RWPE2 (cell line): ENCODE data around the gene SYT7.

ENCODE experiments used
- ATAC-seq: fragments of 200-7000 bp; cut with Tn5 transposase; 3 replicates; pipeline ENCODE4 v1.9.1; 2021; ENCODE audit warnings: low read depth
- DNase-seq: peaks from one replicate; pipeline ENCODE4 v3.0.0-alpha.2; 2020; ENCODE audit warnings: low spot score
- H3K27ac ChIP-seq: fragments of 450-650 bp; 2 replicates; pipeline ENCODE4 v1.5.1; 2017; ENCODE audit warnings: mild to moderate bottlenecking; ENCODE audit not compliant: poor library complexity, severe bottlenecking
- H3K27me3 ChIP-seq: fragments of 250-450 bp; sonication (Bioruptor Pico); 2 replicates; pipeline ENCODE4 v1.5.1; 2021; ENCODE audit warnings: mild to moderate bottlenecking, moderate library complexity; ENCODE audit not compliant: insufficient read depth, poor library complexity, severe bottlenecking
- H3K36me3 ChIP-seq: fragments of 250-450 bp; sonication (Bioruptor Pico); 2 replicates; pipeline ENCODE4 v1.5.1; 2020; ENCODE audit warnings: low read depth, mild to moderate bottlenecking, moderate library complexity
- H3K4me1 ChIP-seq: fragments of 250-450 bp; sonication (Bioruptor Pico); 2 replicates; pipeline ENCODE4 v1.5.1; 2021; ENCODE audit warnings: mild to moderate bottlenecking, moderate library complexity; ENCODE audit not compliant: insufficient read depth, poor library complexity, severe bottlenecking
- H3K4me3 ChIP-seq: fragments of 250-450 bp; sonication (Bioruptor Pico); 2 replicates; pipeline ENCODE4 v1.5.1; 2021; ENCODE audit warnings: mild to moderate bottlenecking, moderate library complexity; ENCODE audit not compliant: severe bottlenecking
- H3K9me3 ChIP-seq: fragments of 250-450 bp; sonication (Bioruptor Pico); 2 replicates; pipeline ENCODE4 v1.5.1; 2021; ENCODE audit warnings: mild to moderate bottlenecking, moderate library complexity; ENCODE audit not compliant: severe bottlenecking
- TF ChIP-seq, protein P1 (sequence below): fragments of 450-650 bp; IDR thresholded peaks from one replicate; pipeline ENCODE4 v1.5.1; 2017; ENCODE audit warnings: mild to moderate bottlenecking, moderate library complexity; ENCODE audit not compliant: poor library complexity, severe bottlenecking

The SYT7 gene

DNA sequence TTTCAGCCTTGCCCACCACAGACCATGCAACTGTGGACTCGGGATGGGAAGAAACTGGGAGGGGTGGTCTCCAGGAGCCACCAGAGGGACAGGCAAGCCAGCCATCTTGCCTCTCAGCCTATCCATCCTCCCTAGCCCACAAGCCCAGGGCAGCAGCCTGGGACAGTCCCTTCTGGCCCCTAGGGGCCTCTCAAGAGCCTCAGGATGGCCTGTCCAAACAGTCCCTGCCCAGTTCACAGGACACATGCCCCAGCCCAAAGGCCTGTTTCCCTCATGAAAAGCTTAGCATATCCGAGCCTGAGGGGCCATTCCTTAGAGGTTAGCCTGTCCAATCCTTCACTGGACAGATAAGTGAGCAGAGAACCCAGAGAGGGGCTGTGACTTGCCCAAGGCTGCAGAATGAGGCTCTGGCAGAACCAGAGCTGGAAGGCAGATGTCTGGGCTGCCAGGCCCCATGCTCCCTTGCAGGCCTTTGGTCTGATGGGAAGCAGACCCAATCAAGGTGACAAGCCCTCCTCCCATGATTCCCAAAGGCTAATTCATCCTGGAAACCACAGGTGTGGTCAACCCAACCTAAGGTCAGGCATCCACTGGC is 44.1 kb downstream of the SYT7 start:
- Histone ChIP-seq H3K9me3 (no peaks in the 10 kb centered on the region), H3K4me3 (no peak overlapping the region), H3K27ac (no peak overlapping the region), H3K4me1 (no peaks in the 10 kb centered on the region), H3K36me3 (no peaks in the 10 kb centered on the region), H3K27me3 (no peaks in the 10 kb centered on the region)
- TF ChIP-seq, protein P1, sequence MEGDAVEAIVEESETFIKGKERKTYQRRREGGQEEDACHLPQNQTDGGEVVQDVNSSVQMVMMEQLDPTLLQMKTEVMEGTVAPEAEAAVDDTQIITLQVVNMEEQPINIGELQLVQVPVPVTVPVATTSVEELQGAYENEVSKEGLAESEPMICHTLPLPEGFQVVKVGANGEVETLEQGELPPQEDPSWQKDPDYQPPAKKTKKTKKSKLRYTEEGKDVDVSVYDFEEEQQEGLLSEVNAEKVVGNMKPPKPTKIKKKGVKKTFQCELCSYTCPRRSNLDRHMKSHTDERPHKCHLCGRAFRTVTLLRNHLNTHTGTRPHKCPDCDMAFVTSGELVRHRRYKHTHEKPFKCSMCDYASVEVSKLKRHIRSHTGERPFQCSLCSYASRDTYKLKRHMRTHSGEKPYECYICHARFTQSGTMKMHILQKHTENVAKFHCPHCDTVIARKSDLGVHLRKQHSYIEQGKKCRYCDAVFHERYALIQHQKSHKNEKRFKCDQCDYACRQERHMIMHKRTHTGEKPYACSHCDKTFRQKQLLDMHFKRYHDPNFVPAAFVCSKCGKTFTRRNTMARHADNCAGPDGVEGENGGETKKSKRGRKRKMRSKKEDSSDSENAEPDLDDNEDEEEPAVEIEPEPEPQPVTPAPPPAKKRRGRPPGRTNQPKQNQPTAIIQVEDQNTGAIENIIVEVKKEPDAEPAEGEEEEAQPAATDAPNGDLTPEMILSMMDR: no peak
- ATAC-seq (no peak), DNase-seq (no peak)

DNA sequence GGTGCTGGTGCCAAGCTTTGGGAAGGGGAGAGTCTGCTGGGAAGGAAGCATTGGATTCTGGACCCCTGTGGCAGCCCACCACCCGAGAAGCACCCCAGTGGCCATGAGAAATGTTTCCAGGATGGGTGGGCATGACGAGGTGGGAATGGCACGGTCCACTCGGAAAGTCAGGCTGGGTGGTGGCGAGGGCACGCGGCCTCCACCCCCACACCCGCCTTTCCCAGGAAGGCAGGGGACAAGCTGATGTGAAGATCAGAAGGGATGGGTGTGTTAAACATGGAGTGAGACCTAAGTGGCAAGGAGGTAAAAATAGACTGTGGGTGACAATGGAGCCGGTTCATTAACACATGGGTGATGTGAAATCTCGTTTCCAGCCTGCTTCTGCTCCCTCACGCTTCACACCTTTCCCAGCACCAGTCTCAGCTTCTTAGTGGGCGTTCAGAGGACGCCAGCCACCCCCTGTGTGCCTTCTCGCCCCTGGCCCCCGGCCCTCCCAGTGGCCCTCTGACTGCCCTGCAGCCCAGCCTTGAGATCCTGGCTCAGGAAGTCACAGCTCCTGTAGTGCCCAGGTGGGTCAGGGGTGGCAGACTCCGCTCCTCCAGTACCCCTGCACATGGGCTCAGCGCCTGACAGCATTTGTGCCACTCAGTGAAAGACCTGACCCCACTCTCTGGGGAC is 44.7 kb downstream of the SYT7 start:
- Histone ChIP-seq H3K9me3 (no peaks in the 10 kb centered on the region), H3K36me3 (no peaks in the 10 kb centered on the region), H3K27me3 (no peaks in the 10 kb centered on the region), H3K4me1 (no peaks in the 10 kb centered on the region), H3K27ac (no peak overlapping the region), H3K4me3 (no peak overlapping the region)
- no peak for DNase-seq
- no peak for ATAC-seq
- TF ChIP-seq, protein P1: no peak

DNA sequence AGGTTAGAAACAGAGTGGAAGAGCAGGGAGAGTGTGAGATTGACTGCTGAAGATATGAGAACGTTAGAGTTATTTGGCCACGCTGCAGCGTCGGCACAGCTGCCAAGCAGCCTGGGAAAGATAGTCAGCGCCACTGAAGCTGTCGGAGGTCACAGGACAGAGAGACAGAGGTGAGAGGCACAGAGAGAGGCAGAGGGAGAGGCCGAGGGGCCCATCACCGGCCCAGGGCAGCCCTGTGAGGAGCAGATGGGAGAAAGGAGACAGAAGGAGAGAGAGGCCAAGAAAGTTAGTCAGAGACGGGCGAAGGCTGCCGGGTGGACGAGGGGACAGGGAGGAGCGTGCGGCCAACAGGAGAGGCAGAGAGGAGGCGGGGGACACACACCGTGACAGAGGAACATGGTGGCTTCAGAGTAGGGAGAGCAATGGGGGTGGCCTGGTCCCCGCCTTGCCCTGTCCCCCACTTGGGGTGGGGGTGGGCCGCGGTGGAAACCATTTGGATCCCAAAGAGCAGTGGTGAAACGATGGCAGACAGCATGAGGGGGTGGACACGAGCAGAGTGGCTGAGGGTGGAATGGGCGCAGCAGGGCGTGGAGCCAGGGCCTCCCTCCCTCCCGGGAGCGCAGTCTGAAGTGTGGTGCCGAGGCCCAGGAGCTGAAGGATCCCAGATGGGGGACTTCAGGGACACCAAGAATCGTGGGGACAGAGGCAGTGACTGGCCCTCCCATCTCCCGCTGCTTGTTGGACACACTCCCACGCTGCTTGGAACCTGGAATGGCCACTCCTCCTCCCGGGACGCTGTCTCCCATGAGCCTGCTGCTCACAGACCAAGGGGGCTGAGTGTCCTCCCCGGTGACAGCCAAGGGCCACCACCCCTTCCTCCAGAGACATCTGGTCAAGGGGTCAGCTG is 45.7 kb downstream of the SYT7 start:
- Histone ChIP-seq H3K4me1 (no peaks in the 10 kb centered on the region), H3K27ac (no peak overlapping the region), H3K9me3 (no peaks in the 10 kb centered on the region), H3K36me3 (no peaks in the 10 kb centered on the region), H3K4me3 (no peak overlapping the region), H3K27me3 (no peaks in the 10 kb centered on the region)
- ATAC-seq (no peak), DNase-seq (no peak)
- TF ChIP-seq, protein P1: no peak

DNA sequence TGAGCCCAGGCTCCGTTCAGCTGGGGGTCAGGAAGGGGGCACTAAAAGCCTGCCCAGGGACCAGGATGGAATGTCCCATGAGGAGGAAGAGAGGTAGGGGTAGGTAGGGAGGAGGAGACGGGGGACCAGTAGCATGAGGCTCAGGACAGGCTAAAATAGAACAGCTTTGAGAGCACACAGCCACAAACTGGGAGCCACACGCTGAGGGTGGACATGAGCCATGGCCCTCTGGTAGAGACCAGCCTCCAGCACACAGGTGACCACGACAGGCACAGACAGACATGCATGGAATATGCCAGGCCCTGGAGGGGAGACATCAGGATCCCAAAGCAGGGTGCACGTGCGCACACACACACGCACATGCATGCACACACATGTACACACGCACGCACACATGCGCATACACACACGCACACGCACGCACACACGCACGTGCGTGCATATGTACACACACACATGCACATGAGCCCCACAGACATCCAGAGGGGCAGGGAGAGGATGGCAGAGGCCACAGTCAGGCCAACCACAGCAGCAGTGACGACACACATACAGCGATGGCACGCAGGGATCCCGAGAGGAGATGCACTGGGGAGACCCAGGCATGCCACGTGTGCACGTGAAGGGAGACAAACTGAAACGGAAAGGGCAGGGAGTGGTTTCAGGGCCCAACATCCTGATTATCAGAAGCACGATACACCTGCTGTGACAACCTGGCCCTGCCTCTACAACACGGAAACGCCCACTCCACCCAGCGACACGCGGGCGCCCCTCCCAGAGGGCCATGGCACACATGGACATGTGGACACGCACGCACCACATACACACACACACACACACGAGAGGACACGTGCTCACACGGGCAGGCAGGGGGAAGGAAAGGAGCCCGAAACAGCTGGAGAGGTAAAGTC is 46.6 kb downstream of the SYT7 start:
- no peak overlapping the region for H3K4me3 ChIP-seq
- DNase-seq (no peak), ATAC-seq (no peak)
- H3K9me3 ChIP-seq: no peaks in the 10 kb centered on the region
- TF ChIP-seq, protein P1: no peak
- H3K4me1 ChIP-seq: no peaks in the 10 kb centered on the region
- H3K27ac ChIP-seq: no peak overlapping the region
- H3K36me3 ChIP-seq: no peaks in the 10 kb centered on the region
- no peaks in the 10 kb centered on the region for H3K27me3 ChIP-seq
